Measurements from ENCODE around the gene TCF7L2. TPM values are rescaled to one million over a fixed set of nuclear protein-coding genes. Genes with fewer than 3 reads are reported as not detected.

The TCF7L2 gene
- total RNA-seq, 2 experiments from 2014 or later: 1.3 to 8.5 TPM

DNA sequence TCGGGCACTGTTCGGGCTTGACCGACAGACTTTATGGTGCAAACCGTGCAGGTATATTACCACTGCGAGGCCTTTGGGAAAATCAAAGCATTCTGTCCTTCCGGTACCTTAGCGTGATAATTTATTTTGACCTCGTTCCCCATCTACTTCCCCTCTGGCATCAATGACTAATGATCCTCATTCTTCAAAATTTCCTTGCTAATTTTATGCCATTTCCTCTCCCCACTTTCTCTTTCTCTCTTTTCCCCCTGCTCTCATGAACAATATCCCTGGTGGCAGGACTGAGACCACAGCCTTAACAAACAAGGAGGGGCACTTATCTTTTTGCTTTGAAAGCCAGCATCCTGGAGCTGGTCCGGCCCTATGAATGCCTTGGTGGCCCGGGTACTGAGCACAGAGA, 210.6 kb downstream of the TCF7L2 start:
- BruUV-seq (replicated peaks): no TSS peak
- Histone ChIP-seq H4K20me1 (ENCODE audit: insufficient read depth, low read length) (no peaks in the 10 kb centered on the region), H3K79me2 (ENCODE audit: insufficient read depth, low read depth, low read length) (no peaks in the 10 kb centered on the region), H3K36me3 (ENCODE audit: insufficient read depth, low read length) (no peaks in the 10 kb centered on the region), H3K9me3 (ENCODE audit: low read length) (no peaks in the 10 kb centered on the region), H2AFZ (ENCODE audit: low read length) (no peak overlapping the region), H3K4me1 (ENCODE audit: insufficient read depth, low read length, poor library complexity, severe bottlenecking) (no peaks in the 10 kb centered on the region), H3K4me2 (ENCODE audit: low read length) (no peak overlapping the region), H3K4me3 (ENCODE audit: low read depth, low read length, poor library complexity, severe bottlenecking) (no peak overlapping the region), H3K27ac (ENCODE audit: low read depth, low read length, poor library complexity, severe bottlenecking) (no peak overlapping the region), H3K9me2 (ENCODE audit: insufficient read depth, low read length) (no peaks in the 10 kb centered on the region)
- TF ChIP-seq, protein P1, sequence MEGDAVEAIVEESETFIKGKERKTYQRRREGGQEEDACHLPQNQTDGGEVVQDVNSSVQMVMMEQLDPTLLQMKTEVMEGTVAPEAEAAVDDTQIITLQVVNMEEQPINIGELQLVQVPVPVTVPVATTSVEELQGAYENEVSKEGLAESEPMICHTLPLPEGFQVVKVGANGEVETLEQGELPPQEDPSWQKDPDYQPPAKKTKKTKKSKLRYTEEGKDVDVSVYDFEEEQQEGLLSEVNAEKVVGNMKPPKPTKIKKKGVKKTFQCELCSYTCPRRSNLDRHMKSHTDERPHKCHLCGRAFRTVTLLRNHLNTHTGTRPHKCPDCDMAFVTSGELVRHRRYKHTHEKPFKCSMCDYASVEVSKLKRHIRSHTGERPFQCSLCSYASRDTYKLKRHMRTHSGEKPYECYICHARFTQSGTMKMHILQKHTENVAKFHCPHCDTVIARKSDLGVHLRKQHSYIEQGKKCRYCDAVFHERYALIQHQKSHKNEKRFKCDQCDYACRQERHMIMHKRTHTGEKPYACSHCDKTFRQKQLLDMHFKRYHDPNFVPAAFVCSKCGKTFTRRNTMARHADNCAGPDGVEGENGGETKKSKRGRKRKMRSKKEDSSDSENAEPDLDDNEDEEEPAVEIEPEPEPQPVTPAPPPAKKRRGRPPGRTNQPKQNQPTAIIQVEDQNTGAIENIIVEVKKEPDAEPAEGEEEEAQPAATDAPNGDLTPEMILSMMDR (conservative IDR thresholded peaks at IDR 0.05; ENCODE audit: low read length): no peak
- TF ChIP-seq EZH2phosphoT487 (IDR thresholded peaks at IDR 0.05; ENCODE audit: borderline replicate concordance, low read depth, low read length): no peak
- no peak for DNase-seq (ENCODE audit: low spot score)
- intact Hi-C loops (cut with micrococcal nuclease; ENCODE audit: unreplicated experiment): no loop called here
- CTCF ChIA-PET (ENCODE audit: unreplicated experiment): no interaction called here
- POLR2A ChIA-PET: no interaction called here

DNA sequence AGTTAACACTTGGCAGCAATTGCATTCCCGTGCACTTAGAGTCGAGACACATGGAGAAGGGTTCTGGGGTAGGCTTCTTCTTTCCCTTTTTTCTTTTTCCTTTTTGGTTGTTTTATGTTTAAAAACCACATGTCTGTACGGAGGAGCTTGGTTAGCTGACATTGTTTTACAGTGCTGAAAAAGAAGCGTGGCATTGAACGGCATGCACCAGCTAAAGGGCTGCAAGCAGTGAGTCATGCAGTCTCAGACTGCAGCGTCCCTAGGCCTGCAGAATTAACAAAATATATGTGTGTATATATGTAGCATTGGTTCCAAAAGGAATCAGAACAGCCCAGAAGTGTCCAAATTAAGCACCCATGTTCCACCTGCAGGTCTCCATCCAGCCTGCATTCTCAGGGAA, 211.0 kb downstream of the TCF7L2 start:
- Histone ChIP-seq H3K4me2 (ENCODE audit: low read length) (no peak overlapping the region), H3K36me3 (ENCODE audit: insufficient read depth, low read length) (no peaks in the 10 kb centered on the region), H3K4me3 (ENCODE audit: low read depth, low read length, poor library complexity, severe bottlenecking) (no peak overlapping the region), H3K27ac (ENCODE audit: low read depth, low read length, poor library complexity, severe bottlenecking) (no peak overlapping the region), H3K79me2 (ENCODE audit: insufficient read depth, low read depth, low read length) (no peaks in the 10 kb centered on the region), H3K9me2 (ENCODE audit: insufficient read depth, low read length) (no peaks in the 10 kb centered on the region), H3K4me1 (ENCODE audit: insufficient read depth, low read length, poor library complexity, severe bottlenecking) (no peaks in the 10 kb centered on the region), H2AFZ (ENCODE audit: low read length) (no peak overlapping the region), H4K20me1 (ENCODE audit: insufficient read depth, low read length) (no peaks in the 10 kb centered on the region), H3K9me3 (ENCODE audit: low read length) (no peaks in the 10 kb centered on the region)
- intact Hi-C loops (cut with micrococcal nuclease; ENCODE audit: unreplicated experiment): no loop called here
- BruUV-seq (replicated peaks): no TSS peak
- CTCF ChIA-PET (ENCODE audit: unreplicated experiment): no interaction called here
- DNase-seq (ENCODE audit: low spot score): no peak
- POLR2A ChIA-PET: no interaction called here
- no peak for TF ChIP-seq EZH2phosphoT487 (IDR thresholded peaks at IDR 0.05; ENCODE audit: borderline replicate concordance, low read depth, low read length)
- TF ChIP-seq, protein P1 (conservative IDR thresholded peaks at IDR 0.05; ENCODE audit: low read length): no peak

DNA sequence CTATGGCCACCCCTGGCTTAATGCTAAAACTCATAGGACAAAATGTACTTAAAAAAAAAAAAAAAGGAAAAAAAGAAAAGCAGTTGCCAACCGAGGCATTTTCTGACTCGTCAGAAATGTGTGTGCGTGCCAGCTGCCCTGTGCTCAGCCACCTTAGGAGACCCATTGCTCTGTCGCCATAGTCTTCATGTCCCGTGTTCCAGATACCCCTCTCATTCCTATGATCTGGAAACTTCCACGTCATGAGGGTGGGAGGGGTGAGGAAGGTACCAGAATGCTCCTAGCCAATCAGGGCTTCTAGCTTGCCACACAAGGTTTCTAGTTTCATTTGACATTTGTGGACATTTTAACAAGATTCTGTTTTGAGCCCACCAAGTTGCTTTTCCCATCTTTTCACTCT, 212.9 kb downstream of the TCF7L2 start:
- intact Hi-C loops (cut with micrococcal nuclease; ENCODE audit: unreplicated experiment): no loop called here
- Histone ChIP-seq H3K36me3 (ENCODE audit: insufficient read depth, low read length) (no peaks in the 10 kb centered on the region), H3K79me2 (ENCODE audit: insufficient read depth, low read depth, low read length) (no peaks in the 10 kb centered on the region), H3K27ac (ENCODE audit: low read depth, low read length, poor library complexity, severe bottlenecking) (no peak overlapping the region), H3K4me3 (ENCODE audit: low read depth, low read length, poor library complexity, severe bottlenecking) (no peak overlapping the region), H3K9me3 (ENCODE audit: low read length) (no peaks in the 10 kb centered on the region), H2AFZ (ENCODE audit: low read length) (no peak overlapping the region), H3K9me2 (ENCODE audit: insufficient read depth, low read length) (no peaks in the 10 kb centered on the region), H3K4me1 (ENCODE audit: insufficient read depth, low read length, poor library complexity, severe bottlenecking) (no peaks in the 10 kb centered on the region), H4K20me1 (ENCODE audit: insufficient read depth, low read length) (no peaks in the 10 kb centered on the region), H3K4me2 (ENCODE audit: low read length) (no peak overlapping the region)
- DNase-seq (ENCODE audit: low spot score): no peak
- CTCF ChIA-PET (ENCODE audit: unreplicated experiment): no interaction called here
- BruUV-seq (replicated peaks): no TSS peak
- TF ChIP-seq EZH2phosphoT487 (IDR thresholded peaks at IDR 0.05; ENCODE audit: borderline replicate concordance, low read depth, low read length): no peak
- TF ChIP-seq, protein P1 (conservative IDR thresholded peaks at IDR 0.05; ENCODE audit: low read length): no peak
- POLR2A ChIA-PET: no interaction called here
